ENCODE data around the gene PAM. TPM values are rescaled to one million over a fixed set of nuclear protein-coding genes. Genes with fewer than 3 reads are reported as not detected.
"Not testable (repeated sequence)": the region's sequence is repeated elsewhere in the genome, so short reads cannot be mapped to it uniquely, and the experiment has no call there.

The PAM gene
- total RNA-seq, 2 experiments from 2014 or later, result 31.2 to 37.6 TPM

DNA sequence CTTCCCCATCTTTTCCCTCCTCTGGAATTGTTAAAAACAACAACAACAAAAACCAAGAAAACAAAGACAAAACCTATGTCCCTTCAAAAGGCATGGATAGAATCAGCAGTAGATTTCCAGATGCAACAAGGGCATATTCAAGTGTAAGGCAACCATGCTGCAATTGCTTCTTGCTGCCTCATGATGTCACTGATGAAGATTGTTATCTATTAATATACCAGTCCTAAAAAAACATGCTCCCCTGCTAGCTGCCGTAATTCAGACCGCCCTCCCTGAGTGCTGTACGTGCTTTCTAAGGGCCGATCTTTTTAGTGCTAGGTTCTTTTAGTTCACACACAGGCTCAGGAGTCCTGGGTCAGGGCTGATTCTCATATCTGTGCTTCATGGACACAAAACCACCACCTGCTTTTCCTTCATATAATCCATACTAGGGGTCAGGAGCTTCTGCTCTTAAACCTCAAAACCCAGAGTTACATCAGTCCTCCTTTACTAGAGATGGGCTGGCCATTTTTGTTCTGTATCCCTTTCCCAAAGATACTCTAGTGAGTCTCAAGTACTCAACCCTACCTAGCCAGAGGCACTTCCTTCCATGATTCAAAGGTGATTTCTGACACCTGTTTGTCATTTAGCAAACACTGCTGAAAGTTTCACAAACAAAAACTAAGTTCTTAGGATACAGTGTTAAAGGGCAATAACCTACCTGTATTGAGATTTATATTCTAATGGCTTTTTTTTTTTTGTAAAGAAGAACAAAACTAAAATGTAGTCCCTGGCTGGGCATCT lies 282.8 kb downstream of the PAM start:
- CTCF ChIA-PET, result no interaction called here
- Mint-ChIP-seq H3K4me1 (ENCODE audit: low read depth) (no peaks in the 10 kb centered on the region), H3K27ac (no peak overlapping the region), H3K27me3 (ENCODE audit: low read depth) (no peaks in the 10 kb centered on the region), H3K4me3 (no peak overlapping the region), H3K9me3 (no peaks in the 10 kb centered on the region), H3K36me3 (ENCODE audit: low read depth) (no peaks in the 10 kb centered on the region)
- no peak for DNase-seq
- intact Hi-C loops (cut with micrococcal nuclease), result no loop called here

DNA sequence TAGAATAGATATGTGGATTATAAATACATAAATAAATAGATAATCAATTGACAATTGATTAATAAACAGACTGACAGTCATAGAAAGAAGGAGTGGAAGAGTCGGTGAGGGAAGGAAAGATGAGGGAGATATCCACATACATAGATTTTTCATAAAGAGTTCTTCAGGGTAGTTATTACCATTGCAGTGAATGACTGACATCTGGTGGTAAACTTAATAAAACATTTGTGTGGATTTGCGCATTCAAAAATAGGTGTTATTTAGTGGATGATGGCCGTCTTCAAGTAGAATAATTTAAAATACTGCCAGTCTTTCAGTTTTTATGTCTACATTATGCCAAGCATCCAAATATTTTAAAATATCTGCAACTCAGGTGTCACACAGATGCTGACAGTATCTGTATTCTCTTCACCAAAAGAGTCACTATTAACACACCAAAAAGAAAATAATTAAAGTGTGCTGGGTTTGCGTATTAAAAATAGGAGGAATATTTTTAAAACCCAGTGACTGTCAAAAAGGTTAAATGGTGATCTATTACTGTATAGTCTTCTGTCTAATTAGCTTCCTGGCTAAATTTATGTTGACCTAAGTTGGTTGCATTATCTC lies 286.1 kb downstream of the PAM start:
- Mint-ChIP-seq H3K4me1 (ENCODE audit: low read depth) (no peaks in the 10 kb centered on the region), H3K36me3 (ENCODE audit: low read depth) (no peaks in the 10 kb centered on the region), H3K9me3 (no peaks in the 10 kb centered on the region), H3K4me3 (no peak overlapping the region), H3K27me3 (ENCODE audit: low read depth) (no peaks in the 10 kb centered on the region), H3K27ac (no peak overlapping the region)
- CTCF ChIA-PET, result interaction anchor here (1.1 to 2.6 kb wide), 3 partner anchors 185 to 503 kb away, joined by 3 to 5 read pairs (median 5); no protein-coding TSS in a partner anchor
- intact Hi-C loops (cut with micrococcal nuclease), result loop anchor here (1.0 to 5.0 kb wide), 6 partner anchors 98 to 505 kb away; no protein-coding TSS in a partner anchor
- DNase-seq, result no peak

DNA sequence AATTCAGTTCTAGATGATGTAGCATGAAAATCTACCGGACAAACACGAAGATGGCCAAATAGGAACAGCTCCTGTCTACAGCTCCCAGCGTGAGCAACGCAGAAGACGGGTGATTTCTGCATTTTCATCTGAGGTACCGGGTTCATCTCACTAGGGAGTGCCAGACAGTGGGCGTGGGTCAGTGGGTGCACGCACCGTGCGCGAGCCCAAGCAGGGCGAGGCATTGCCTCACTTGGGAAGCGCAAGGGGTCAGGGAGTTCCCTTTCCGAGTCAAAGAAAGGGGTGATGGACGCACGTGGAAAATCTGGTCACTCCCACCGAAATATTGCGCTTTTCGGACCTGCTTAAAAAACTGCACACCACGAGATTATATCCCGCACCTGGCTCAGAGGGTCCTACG lies 291.6 kb downstream of the PAM start:
- H3K9me3 Mint-ChIP-seq; intact Hi-C loops (cut with micrococcal nuclease); DNase-seq; H3K27ac Mint-ChIP-seq; H3K27me3 Mint-ChIP-seq (ENCODE audit: low read depth); H3K36me3 Mint-ChIP-seq (ENCODE audit: low read depth); H3K4me3 Mint-ChIP-seq; H3K4me1 Mint-ChIP-seq (ENCODE audit: low read depth): not testable (repeated sequence)
- CTCF ChIA-PET, result interaction anchor here (2.1 kb wide), 1 partner anchor 365 kb away, joined by 6 read pairs; no protein-coding TSS in a partner anchor

DNA sequence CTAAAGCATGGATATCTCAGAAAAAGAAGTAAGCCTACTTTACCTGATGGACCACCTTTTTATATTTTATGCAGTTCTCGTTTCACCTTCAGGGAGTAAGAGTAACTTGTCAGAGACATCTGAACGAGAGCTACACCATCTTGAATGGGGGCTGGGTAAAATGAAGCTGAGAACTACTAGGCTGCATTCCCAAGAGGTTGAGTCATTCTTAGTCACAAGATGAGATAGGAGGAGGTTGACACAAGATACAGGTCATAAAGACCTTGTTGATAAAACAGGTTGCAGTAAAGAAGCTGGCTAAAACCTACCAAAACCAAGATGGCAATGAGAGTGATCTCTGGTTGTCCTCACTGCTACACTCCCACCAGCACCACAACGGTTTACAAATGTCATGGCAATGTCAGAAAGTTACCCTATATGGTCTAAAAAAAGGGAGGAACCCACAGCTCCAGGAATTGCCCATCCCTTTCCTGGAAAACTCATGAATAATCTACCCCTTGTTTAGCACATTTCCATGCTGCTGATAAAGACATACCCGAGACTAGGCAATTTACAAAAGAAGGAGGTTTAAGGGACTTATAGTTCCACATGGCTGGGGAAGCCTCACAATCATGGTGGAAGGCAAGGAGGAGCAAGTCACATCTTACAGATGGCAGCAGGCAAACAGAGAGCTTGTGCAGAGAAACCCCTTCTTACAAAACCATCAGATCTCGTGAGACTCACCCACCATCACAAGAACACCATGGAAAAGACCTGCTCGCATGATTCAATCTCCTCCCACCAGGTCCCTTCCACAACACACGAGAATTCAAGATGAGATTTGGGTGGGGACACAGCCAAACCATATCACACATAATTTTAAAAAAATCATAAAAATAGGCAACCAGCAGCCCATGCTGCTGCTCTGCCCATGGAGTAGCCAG lies 302.4 kb downstream of the PAM start:
- CTCF ChIA-PET, result interaction anchor here (0.6 kb wide), 1 partner anchor 32 kb away, joined by 3 read pairs; no protein-coding TSS in a partner anchor
- intact Hi-C loops (cut with micrococcal nuclease), result loop anchor here (5.0 kb wide), 1 partner anchor 80 kb away; no protein-coding TSS in a partner anchor
- Mint-ChIP-seq H3K36me3 (ENCODE audit: low read depth) (no peaks in the 10 kb centered on the region), H3K4me3 (no peak overlapping the region), H3K27ac (no peak overlapping the region), H3K27me3 (ENCODE audit: low read depth) (no peaks in the 10 kb centered on the region), H3K4me1 (ENCODE audit: low read depth) (no peaks in the 10 kb centered on the region), H3K9me3 (no peaks in the 10 kb centered on the region)
- DNase-seq, result no peak

DNA sequence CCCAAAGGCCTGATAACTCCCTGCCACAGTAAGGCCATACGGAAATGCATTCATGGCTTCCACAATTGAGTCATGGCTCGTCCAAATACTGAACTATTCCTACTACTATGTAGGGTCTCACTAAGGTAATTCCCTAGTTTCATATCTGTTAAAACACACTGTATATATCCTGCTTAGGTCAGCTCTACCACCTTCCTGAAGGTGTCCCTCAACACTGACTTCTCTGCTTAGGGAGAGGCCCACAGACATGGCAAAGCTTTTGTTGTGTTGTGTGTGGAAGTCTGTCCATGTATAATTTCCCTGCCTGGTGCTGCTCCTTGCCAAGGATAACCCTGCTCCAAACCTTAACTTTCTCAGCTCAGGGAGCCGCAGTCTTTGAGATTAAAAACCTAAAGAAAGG lies 304.4 kb downstream of the PAM start:
- DNase-seq, result no peak
- Mint-ChIP-seq H3K27me3 (ENCODE audit: low read depth) (no peaks in the 10 kb centered on the region), H3K4me1 (ENCODE audit: low read depth) (no peaks in the 10 kb centered on the region), H3K4me3 (no peak overlapping the region), H3K27ac (no peak overlapping the region), H3K36me3 (ENCODE audit: low read depth) (no peaks in the 10 kb centered on the region), H3K9me3 (no peaks in the 10 kb centered on the region)
- CTCF ChIA-PET, result no interaction called here
- intact Hi-C loops (cut with micrococcal nuclease), result loop anchor here (5.0 kb wide), 1 partner anchor 78 kb away; no protein-coding TSS in a partner anchor

DNA sequence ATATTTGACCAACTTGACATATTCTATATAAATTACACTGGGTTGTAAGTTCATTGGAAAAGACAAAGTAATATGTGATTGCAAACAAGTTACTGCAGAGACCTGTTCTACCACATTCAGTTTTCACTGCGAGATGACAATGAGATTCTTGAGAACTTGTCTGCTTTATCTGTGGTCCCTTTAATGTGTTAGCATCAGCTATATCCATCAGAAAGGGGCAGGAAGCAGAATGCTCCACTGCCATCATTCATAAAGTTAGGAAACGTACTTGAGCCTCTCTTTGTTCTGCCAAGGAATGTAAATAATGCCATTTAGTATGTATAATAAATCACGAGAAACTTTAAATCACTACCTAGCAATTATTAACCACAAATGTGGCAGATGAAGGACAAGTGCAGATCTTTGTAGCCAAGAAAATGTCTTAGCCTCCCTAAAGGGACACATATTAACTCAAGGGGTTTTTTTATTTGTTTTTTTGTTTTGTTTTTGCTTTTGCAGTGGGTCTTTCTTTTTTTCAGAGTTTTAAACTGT lies 305.4 kb downstream of the PAM start:
- no peak for DNase-seq
- Mint-ChIP-seq H3K27me3 (ENCODE audit: low read depth) (no peaks in the 10 kb centered on the region), H3K4me1 (ENCODE audit: low read depth) (no peaks in the 10 kb centered on the region), H3K9me3 (no peaks in the 10 kb centered on the region), H3K27ac (no peak overlapping the region), H3K4me3 (no peak overlapping the region), H3K36me3 (ENCODE audit: low read depth) (no peaks in the 10 kb centered on the region)
- CTCF ChIA-PET, result no interaction called here
- intact Hi-C loops (cut with micrococcal nuclease), result no loop called here

DNA sequence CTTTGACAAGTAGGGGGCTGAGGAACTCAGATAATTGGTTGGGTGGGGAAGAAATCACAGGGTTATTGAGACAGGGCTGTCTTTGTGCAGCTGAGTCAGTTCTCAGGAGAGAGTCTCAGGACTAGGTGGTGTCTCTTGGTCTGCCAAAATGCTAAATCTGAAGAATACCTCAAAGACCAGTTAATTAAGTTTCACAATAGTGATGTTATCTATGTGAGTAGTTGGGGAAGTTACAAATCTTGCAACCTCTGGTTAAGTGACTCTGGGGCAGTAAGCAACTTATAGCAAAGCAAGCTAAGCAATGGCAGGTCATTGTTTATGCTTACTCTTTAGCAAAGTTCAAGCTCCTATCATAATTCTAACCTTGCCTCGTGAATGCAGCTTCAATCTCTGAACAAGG lies 311.2 kb downstream of the PAM start:
- DNase-seq, result no peak
- intact Hi-C loops (cut with micrococcal nuclease), result no loop called here
- Mint-ChIP-seq H3K4me1 (ENCODE audit: low read depth) (no peaks in the 10 kb centered on the region), H3K9me3 (no peaks in the 10 kb centered on the region), H3K27me3 (ENCODE audit: low read depth) (no peaks in the 10 kb centered on the region), H3K4me3 (no peak overlapping the region), H3K36me3 (ENCODE audit: low read depth) (no peaks in the 10 kb centered on the region), H3K27ac (no peak overlapping the region)
- CTCF ChIA-PET, result interaction anchor here (0.6 to 1.2 kb wide), 3 partner anchors 73 to 1674 kb away, joined by 3 to 4 read pairs (median 4); no protein-coding TSS in a partner anchor

DNA sequence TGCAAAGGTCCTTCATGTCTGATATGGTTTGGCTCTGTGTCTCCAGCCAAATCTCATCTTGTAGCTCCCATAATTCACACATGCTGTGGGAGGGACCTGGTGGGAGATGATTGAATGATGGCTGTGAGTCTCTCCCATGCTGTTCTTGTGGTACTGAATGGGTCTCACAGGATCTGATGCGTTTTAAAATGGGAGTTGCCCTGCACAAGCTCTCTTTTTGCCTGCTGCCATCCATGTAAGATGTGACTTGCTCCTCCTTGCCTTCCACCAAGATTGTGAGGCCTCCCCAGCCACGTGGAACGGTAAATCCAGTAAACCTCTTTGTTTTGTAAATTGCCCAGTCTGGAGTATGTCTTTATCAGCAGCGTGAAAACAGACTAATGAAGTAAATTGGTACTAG lies 318.4 kb downstream of the PAM start:
- H3K27me3 Mint-ChIP-seq (ENCODE audit: low read depth); intact Hi-C loops (cut with micrococcal nuclease); CTCF ChIA-PET; H3K27ac Mint-ChIP-seq; H3K4me3 Mint-ChIP-seq; H3K36me3 Mint-ChIP-seq (ENCODE audit: low read depth); DNase-seq; H3K4me1 Mint-ChIP-seq (ENCODE audit: low read depth): not testable (repeated sequence)
- peaks cover 45% of the 10 kb centered on the region for H3K9me3 Mint-ChIP-seq

DNA sequence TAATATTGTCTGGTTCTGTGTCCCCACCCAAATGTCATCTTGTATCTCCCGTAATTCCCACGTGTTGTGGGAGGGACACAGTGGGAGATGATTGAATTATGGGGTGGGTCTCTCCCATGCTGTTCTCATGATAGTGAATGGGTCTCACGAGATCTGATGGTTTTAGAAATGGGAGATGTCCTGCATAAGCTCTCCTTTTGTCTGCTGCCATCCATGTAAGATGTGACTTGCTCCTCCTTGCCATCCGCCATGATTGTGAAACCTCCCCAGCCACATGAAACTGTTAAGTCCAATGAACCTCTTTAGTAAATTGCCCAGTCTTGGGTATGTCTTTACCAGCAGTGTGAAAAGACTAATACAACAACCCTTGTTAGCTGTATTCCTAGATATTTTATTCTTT lies 320.3 kb downstream of the PAM start:
- intact Hi-C loops (cut with micrococcal nuclease), result no loop called here
- H3K4me3 Mint-ChIP-seq, result no peak overlapping the region
- CTCF ChIA-PET, result no interaction called here
- no peaks in the 10 kb centered on the region for H3K4me1 Mint-ChIP-seq (ENCODE audit: low read depth)
- peaks cover 5% of the 10 kb centered on the region for H3K36me3 Mint-ChIP-seq (ENCODE audit: low read depth)
- no peak for DNase-seq
- H3K27me3 Mint-ChIP-seq (ENCODE audit: low read depth), result no peaks in the 10 kb centered on the region
- H3K9me3 Mint-ChIP-seq, result peaks cover 55% of the 10 kb centered on the region
- H3K27ac Mint-ChIP-seq, result no peak overlapping the region
